ENCODE results near the gene ERO1A.
"Not testable (repeated sequence)": the region's sequence is repeated elsewhere in the genome, so short reads cannot be mapped to it uniquely, and the experiment has no call there.

The ERO1A gene

GRCh38 chr14:52695481-52696091, at the start of gene ERO1A:
Gene ERO1A (minus strand): TSS chr14:52695558. CDS start chr14:52695481, 77 bp downstream.
- DNase-seq: peak; percentile 78

DNA sequence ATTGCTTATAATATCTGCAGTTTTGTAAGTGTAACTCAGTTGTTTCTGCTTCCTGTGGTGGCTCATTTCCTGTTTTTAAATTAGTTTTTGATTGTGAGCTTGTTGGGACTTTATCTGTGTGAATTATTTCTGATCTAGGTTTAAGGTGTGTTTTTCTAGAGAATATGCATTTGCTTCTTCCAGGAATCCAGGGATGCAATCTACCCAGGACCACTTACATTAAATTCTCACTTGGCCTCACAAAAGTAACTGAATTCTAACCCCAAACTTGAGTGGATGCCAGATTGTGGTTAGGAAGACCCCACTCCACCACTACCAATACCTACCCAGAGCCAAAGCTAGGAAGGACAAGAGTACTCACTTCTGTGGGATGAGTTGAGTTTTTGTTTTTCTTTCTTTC, 46.5 kb upstream of the ERO1A start:
- DNase-seq: peak; percentile 9

DNA sequence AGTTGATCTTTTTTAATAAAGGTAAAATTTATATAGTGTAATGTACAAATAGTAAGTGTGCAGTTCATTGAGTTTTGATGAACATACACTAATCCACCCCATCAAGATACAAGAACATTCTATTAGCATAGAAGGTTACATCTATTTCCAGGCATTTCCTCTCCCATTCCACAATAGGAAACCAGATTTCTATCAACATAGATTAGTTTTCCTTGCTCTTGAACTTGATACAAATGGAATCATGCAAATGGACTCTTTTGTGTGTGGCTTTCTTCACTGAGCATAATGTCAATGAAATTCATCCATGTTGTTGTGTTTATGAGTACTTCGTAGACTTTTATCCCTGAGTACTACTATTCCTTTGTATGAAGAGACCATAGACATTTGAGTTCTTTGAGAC, 45.4 kb upstream of the ERO1A start:
- DNase-seq: no peak

- no peak for DNase-seq
These were observed 43.1 kb upstream of the ERO1A start for GRCh38 chr14:52738409-52738808.

- DNase-seq: no peak
These were observed 40.6 kb upstream of the ERO1A start for GRCh38 chr14:52735921-52736489.

- no peak for DNase-seq
These were observed 38.5 kb upstream of the ERO1A start for GRCh38 chr14:52733824-52734223.

GRCh38 chr14:52730709-52731111, 35.4 kb upstream of the ERO1A start:
- no peak for DNase-seq

DNA sequence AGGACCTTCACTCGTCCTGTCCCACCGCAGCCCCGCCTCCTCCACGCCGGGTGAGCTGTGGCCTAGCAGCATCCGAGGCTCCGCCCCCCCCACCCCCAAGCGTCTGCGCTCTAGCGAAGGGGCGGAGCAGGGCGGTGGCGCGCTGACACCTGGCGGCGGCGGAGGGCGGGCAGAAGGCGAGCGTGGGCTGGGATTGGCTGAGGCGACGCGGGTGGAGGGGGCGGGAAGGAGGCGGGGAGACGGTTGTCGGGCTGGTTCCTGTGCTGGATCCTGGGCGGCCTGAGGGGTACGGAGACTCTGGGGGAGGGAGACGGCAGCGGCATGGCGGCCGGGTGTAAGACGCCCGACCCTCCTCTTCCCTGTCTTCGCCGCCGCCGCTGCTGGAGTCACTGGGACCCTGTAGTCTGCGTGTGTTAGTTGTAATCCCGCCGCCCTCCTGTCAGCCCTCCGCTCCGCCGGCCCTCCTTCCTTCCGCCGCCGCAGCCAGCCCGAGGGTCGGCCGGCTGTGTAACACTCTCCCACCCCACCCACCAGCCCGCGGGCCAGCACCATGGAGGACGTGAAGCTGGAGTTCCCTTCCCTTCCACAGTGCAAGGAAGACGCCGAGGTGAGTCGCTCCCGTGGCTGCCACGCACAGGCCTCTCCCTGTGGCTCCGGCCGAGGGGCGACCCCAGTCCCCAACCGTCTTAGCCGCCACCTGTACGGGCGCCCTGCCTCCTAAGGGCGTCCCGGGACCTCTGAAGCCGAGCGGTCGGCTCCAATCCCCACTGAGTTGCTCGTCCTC, 34.8 kb upstream of the ERO1A start, which contains the start of gene STYX:
TSS of gene STYX (plus strand) at position 242 of the 784 bp plus-strand sequence. CDS start at position 551, 309 bp downstream.
- peak; percentile 99 for DNase-seq

GRCh38 chr14:52729585-52729924, 34.2 kb upstream of the ERO1A start:
- DNase-seq: no peak

- not testable (repeated sequence) for DNase-seq
These were observed 33.7 kb upstream of the ERO1A start for GRCh38 chr14:52729035-52729434.

GRCh38 chr14:52727509-52727908, 32.2 kb upstream of the ERO1A start:
- DNase-seq: not testable (repeated sequence)

GRCh38 chr14:52724360-52724644, 28.9 kb upstream of the ERO1A start:
- DNase-seq: no peak

GRCh38 chr14:52723514-52724359, 28.4 kb upstream of the ERO1A start:
- DNase-seq: no peak

- DNase-seq: no peak
These were observed 20.8 kb upstream of the ERO1A start for GRCh38 chr14:52716155-52716554.

GRCh38 chr14:52711666-52712065, 16.3 kb upstream of the ERO1A start:
- DNase-seq: no peak

DNA sequence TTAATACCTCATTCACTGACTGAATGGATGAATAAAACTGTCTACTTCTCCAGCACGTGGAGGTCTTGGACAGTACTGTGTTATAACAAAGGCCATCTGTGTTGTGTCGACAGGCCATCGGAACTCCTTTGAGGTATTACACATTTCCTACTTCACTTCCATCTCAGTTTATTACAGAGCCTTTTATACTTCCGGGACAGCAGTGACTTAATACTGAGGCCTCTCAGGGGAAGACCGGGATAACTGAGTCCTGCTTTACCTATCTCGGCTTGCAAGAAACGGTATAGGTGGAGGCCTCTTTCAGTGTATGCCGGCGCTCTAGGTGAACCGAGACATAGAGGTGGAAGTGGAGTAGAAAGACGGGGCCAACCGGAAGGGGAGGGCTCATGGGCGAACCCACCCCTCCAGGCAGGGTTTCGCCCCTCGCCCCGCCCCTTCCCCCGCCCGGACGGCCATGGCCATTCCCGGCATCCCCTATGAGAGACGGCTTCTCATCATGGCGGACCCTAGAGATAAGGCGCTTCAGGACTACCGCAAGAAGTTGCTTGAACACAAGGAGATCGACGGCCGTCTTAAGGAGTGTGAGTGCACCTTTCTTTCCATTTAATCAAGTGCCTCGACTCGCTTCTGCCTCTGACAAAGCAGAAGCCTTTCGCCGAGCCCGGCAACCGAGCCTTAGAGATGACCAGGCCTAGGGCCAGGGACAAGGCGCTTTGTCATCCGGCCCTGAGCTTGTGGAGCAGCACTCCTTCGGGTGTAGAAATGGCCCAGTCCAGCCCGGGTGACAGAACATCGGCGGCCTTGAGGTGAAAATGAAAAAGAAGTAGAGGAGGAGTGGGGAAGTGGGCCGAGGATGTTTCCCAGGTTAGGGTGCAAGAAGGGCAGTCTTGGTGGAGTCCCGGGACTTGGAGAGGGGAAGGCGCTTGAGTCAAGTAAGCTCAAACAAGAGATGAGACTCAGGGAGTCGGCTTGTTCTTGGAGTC, 11.7 kb upstream of the ERO1A start, which contains the start of gene PSMC6:
TSS of gene PSMC6 (plus strand) at position 477 of the 983 bp plus-strand sequence. CDS start at position 497, 20 bp downstream.
- peak; percentile 97 for DNase-seq

GRCh38 chr14:52706286-52706685, 10.9 kb upstream of the ERO1A start:
- peak; percentile 67 for DNase-seq

- no peak for DNase-seq
These were observed 8.3 kb upstream of the ERO1A start for GRCh38 chr14:52703664-52704063.

GRCh38 chr14:52703225-52703624, 7.9 kb upstream of the ERO1A start:
- no peak for DNase-seq

GRCh38 chr14:52701223-52701622, 5.9 kb upstream of the ERO1A start:
- DNase-seq: no peak

DNA sequence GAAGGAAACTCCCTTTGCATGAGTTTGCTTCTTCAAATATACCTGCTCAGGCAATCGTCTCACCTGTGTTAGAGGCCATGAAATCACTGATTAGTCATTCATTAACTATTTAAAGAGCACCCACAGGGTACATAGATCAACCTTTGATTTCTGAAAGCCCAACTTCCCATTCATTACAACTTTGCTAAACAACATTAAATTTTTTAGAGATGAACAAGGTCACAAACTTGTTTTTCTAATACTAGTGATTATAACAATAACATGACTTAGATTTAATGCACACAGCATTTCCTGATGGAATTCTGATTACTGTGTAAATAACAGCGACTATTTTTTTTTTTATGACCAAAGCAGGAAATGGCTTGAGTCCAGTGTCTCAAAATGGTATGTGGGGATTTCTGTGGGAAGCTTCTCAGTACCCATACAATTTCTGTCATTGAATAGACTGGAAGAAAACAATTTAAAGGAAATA, 5.4 kb upstream of the ERO1A start:
- no peak for DNase-seq

All from activated CD4-positive, alpha-beta T cell treated with anti-CD3 and anti-CD28 coated beads, Interleukin-10, Interleukin-2, amounts not matched to agents 100 ng/mL and 50 ng/mL, durations not matched to agents 16 hours and 8 hours (primary cell).